Keratinocyte (primary cell): ENCODE results near the gene TSKU. TPM values are rescaled to one million over a fixed set of nuclear protein-coding genes. Genes with fewer than 3 reads are reported as not detected.

Source experiments
- DNase-seq: peaks from one replicate; pipeline ENCODE4 v3.0.0-alpha.2; 2011; ENCODE audit warnings: low read depth, missing footprints, low spot score
- FAIRE-seq: peaks from 2 replicates; lab custom pipeline; 2011; peaks lifted over from hg19 to GRCh38; lab: Jason Lieb, UNC
- H2AFZ ChIP-seq: 2 replicates; pipeline ENCODE4 v1.6.0; 2012; ENCODE audit warnings: low read length, control low read depth, inconsistent platforms; ENCODE audit not compliant: control insufficient read depth
- H3K27ac ChIP-seq: 2 replicates; pipeline ENCODE4 v1.5.1; 2011; ENCODE audit warnings: low read length; ENCODE audit not compliant: control insufficient read depth, insufficient read depth
- H3K27me3 ChIP-seq: 3 replicates; pipeline ENCODE4 v1.6.0; 2011; ENCODE audit warnings: low read length; ENCODE audit not compliant: control insufficient read depth, insufficient read depth; ENCODE audit errors: extremely low read depth
- H3K36me3 ChIP-seq, 2 experiments: 2 replicates in 1 of 2; 3 replicates in 1 of 2; pipeline ENCODE4 v1.5.1; 2011; ENCODE audit warnings: low read length in 2 of 2, mild to moderate bottlenecking in 1 of 2; ENCODE audit not compliant: control insufficient read depth in 2 of 2, insufficient read depth in 2 of 2; ENCODE audit errors: extremely low read depth in 1 of 2
- H3K4me1 ChIP-seq: 3 replicates; pipeline ENCODE4 v1.5.1; 2011; ENCODE audit warnings: low read length; ENCODE audit not compliant: control insufficient read depth, insufficient read depth; ENCODE audit errors: extremely low read depth
- H3K4me2 ChIP-seq: 3 replicates; pipeline ENCODE4 v1.6.0; 2011; ENCODE audit warnings: low read depth, low read length; ENCODE audit not compliant: control insufficient read depth, insufficient read depth; ENCODE audit errors: extremely low read depth
- H3K4me3 ChIP-seq, 3 experiments: fragments of 200-600 bp in 1 of 3; sonication (generic) in 1 of 3; 2 replicates in 2 of 3; 3 replicates in 1 of 3; pipeline ENCODE4 v1.5.1; 2011 to 2016; ENCODE audit warnings: low read length in 3 of 3, mild to moderate bottlenecking in 3 of 3, control low read depth in 2 of 3, inconsistent platforms in 1 of 3, low read depth in 1 of 3, mixed read lengths in 1 of 3, mixed run types in 1 of 3, moderate library complexity in 1 of 3; ENCODE audit not compliant: control insufficient read depth in 2 of 3, insufficient read depth in 2 of 3; ENCODE audit errors: extremely low read depth in 1 of 3
- H3K79me2 ChIP-seq: 2 replicates; pipeline ENCODE4 v1.6.0; 2012; ENCODE audit warnings: low read length; ENCODE audit not compliant: control insufficient read depth, insufficient read depth
- H3K9ac ChIP-seq: 3 replicates; pipeline ENCODE4 v1.6.0; 2011; ENCODE audit warnings: low read length; ENCODE audit not compliant: control insufficient read depth, insufficient read depth; ENCODE audit errors: extremely low read depth
- H3K9me1 ChIP-seq: 3 replicates; pipeline ENCODE4 v1.6.0; 2011; ENCODE audit warnings: low read length; ENCODE audit not compliant: control insufficient read depth, insufficient read depth; ENCODE audit errors: extremely low read depth
- H3K9me3 ChIP-seq: 2 replicates; pipeline ENCODE4 v1.5.1; 2012; ENCODE audit warnings: low read depth, low read length; ENCODE audit not compliant: control insufficient read depth
- H4K20me1 ChIP-seq: 3 replicates; pipeline ENCODE4 v1.6.0; 2011; ENCODE audit warnings: low read length; ENCODE audit not compliant: control insufficient read depth, insufficient read depth; ENCODE audit errors: extremely low read depth
- EZH2 ChIP-seq: IDR thresholded peaks from one replicate; pipeline ENCODE4 v1.6.1; 2012; ENCODE audit warnings: inconsistent platforms, mild to moderate bottlenecking, low read length, moderate library complexity
- dilution Hi-C: fragments of 300-500 bp; cut with MboI; formaldehyde crosslinking; loops from one replicate; pipeline ENCODE4 v1.7.0; 2020; ENCODE audit warnings: low sequenced_read_pairs; ENCODE audit not compliant: extremely low pct_ligation_motif_present
- polyA plus RNA-seq, 5 experiments: library from polyadenylated mRNA; depleted of rRNA in 3 of 5; stranded (reverse) in 3 of 5; stranded (forward) in 1 of 5; unstranded in 1 of 5; fragments of >200 nt; gene quantifications; 1 replicate in 1 of 5; 2 replicates in 3 of 5; 3 replicates in 1 of 5; pipeline versions ENCODE4 v1.2.1 to v1.2.3, GENCODE V29; 2011 to 2012; ENCODE audit warnings: missing spikeins in 2 of 5, low read depth in 1 of 5, low replicate concordance in 1 of 5
- TF ChIP-seq, protein P1 (sequence below), 3 experiments: IDR thresholded peaks in 1 of 3; conservative IDR thresholded peaks in 1 of 3; optimal IDR thresholded peaks in 1 of 3; 2 replicates in 2 of 3; 3 replicates in 1 of 3; pipeline versions ENCODE3 to v1.5.1; 2011; ENCODE audit warnings: low read length in 3 of 3, mild to moderate bottlenecking in 3 of 3, moderate library complexity in 2 of 3, control low read depth in 1 of 3, inconsistent platforms in 1 of 3; ENCODE audit not compliant: insufficient read depth in 2 of 3; ENCODE audit errors: extremely low read depth in 1 of 3

TSKU gene
- polyA plus RNA-seq, 1 donor (not counting 4 experiments of a cell fraction or from before 2014, with no cell fraction given) = 22.8 TPM

DNA sequence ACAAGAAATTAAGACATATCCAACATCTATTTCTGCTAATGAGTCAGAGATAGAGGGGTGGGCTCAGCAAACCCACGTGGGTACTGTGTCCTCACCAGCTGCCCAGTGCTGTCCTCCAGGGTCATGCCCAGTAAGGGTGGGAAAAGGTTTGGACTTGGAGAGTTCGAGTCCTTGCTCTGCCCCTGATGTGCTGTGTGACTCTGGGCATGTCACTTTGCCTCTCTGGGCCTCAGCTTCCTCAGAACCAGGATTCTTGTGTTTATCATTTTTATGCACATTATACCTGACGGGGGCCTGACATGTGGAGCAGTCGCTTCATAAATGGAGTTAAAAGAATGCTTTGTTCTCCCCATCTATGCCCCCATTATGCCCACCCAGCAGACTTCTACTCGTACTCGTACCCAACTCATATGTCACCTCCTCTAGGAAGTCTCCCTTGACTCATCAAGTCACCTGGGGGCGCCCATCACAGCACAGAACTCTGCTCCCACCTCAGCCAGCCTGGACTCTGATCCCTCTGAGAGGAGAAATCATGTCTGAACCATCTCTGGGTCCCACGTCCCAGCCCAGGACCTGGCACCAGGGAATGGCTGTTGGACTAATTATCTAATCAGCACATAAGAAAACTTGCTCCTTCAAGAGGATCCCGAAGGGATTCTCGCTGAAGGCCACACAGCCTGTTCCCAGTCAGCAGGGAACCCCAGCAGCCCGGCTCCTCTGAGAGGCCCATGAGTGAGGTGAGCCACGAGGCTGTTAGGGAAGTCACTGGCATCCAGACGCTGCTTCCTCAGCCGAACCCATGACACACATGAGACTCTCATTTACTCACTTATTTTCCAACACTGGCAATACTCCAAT, 38.7 kb upstream of the TSKU start:
- no peaks in the 10 kb centered on the region for H3K27me3 ChIP-seq

DNA sequence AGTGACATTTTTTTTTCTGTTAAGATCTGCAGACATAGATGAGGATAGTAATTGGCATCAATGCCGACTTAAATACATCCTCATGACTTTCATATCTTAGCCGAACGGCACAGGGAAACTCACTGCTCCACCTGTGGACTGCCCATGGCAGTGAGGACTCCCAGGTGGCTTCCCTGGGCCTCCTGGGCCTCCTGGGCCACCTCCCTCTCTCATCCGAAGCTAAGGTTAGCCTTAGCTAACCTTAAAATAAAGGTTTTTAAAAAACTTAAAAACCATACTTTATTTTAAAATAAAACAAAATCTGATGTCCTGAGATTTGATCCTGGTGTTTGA, 38.1 kb upstream of the TSKU start:
- no peak overlapping the region for H3K27ac ChIP-seq
- FAIRE-seq (no peak), DNase-seq (no peak)
- H3K4me3 ChIP-seq = no peak overlapping the region
- H3K9me1 ChIP-seq = no peaks in the 10 kb centered on the region
- no peaks in the 10 kb centered on the region for H3K9me3 ChIP-seq
- H3K9ac ChIP-seq = no peak overlapping the region
- H3K36me3 ChIP-seq = no peaks in the 10 kb centered on the region
- no peak overlapping the region for H2AFZ ChIP-seq
- H3K79me2 ChIP-seq = no peaks in the 10 kb centered on the region
- H3K4me1 ChIP-seq = no peaks in the 10 kb centered on the region
- H4K20me1 ChIP-seq = no peaks in the 10 kb centered on the region
- TF ChIP-seq EZH2 = no peak
- TF ChIP-seq, protein P1, sequence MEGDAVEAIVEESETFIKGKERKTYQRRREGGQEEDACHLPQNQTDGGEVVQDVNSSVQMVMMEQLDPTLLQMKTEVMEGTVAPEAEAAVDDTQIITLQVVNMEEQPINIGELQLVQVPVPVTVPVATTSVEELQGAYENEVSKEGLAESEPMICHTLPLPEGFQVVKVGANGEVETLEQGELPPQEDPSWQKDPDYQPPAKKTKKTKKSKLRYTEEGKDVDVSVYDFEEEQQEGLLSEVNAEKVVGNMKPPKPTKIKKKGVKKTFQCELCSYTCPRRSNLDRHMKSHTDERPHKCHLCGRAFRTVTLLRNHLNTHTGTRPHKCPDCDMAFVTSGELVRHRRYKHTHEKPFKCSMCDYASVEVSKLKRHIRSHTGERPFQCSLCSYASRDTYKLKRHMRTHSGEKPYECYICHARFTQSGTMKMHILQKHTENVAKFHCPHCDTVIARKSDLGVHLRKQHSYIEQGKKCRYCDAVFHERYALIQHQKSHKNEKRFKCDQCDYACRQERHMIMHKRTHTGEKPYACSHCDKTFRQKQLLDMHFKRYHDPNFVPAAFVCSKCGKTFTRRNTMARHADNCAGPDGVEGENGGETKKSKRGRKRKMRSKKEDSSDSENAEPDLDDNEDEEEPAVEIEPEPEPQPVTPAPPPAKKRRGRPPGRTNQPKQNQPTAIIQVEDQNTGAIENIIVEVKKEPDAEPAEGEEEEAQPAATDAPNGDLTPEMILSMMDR (optimal IDR thresholded peaks at IDR 0.05 in 1 of 3, IDR thresholded peaks at IDR 0.05 in 1 of 3, conservative IDR thresholded peaks at IDR 0.05 in 1 of 3; ENCODE audit: extremely low read depth in 1 of 3, insufficient read depth in 2 of 3, low read length in 3 of 3) = no peak
- dilution Hi-C loops = no loop called here
- H3K27me3 ChIP-seq = no peaks in the 10 kb centered on the region
- H3K4me2 ChIP-seq = no peak overlapping the region

More for the DNA sequence above, 38.7 kb upstream of the TSKU start:
- Histone ChIP-seq H4K20me1 (no peaks in the 10 kb centered on the region), H3K4me1 (no peaks in the 10 kb centered on the region), H3K36me3 (no peaks in the 10 kb centered on the region), H3K9ac (no peak overlapping the region), H3K79me2 (no peaks in the 10 kb centered on the region), H3K9me1 (no peaks in the 10 kb centered on the region), H2AFZ (no peak overlapping the region), H3K27ac (no peak overlapping the region), H3K4me3 (no peak overlapping the region), H3K4me2 (no peak overlapping the region), H3K9me3 (no peaks in the 10 kb centered on the region)
- FAIRE-seq (no peak), DNase-seq (no peak)
- TF ChIP-seq EZH2 = no peak
- dilution Hi-C loops = no loop called here
